Vagina (tissue), 2 donors: ENCODE measurements around the gene OR10H2.

ENCODE experiments used
- CTCF ChIP-seq, 3 experiments: fragments of 450-650 bp in 2 of 3; fragments of 200-600 bp in 1 of 3; sonication (generic) in 1 of 3; IDR thresholded peaks; one replicate each; pipeline ENCODE4 v1.5.1; 2017 to 2019; ENCODE audit warnings: antibody characterized with exemption in 3 of 3, mild to moderate bottlenecking in 2 of 3, moderate library complexity in 2 of 3
- POLR2A ChIP-seq, 2 donors: fragments of 450-650 bp; IDR thresholded peaks; one replicate each; pipeline ENCODE4 v1.6.1; 2017; ENCODE audit warnings: antibody characterized with exemption in 2 of 2, mild to moderate bottlenecking in 2 of 2, moderate library complexity in 2 of 2

- TF ChIP-seq CTCF (IDR thresholded peaks at IDR 0.05): no peak
- TF ChIP-seq POLR2A (IDR thresholded peaks at IDR 0.05): no peak
Measured at GRCh38 chr19:15717809-15718208, 10.0 kb upstream of the OR10H2 start.
